Activated naive CD4-positive, alpha-beta T cell treated with anti-CD3 and anti-CD28 coated beads, Interleukin-2, amount 10 ng/mL, durations not matched to agents 7 days and 5 days (primary cell): ENCODE data around the gene ADAMTS18.

ENCODE experiments used
- CTCF ChIA-PET: fragments of 350-600 bp; sonication (Branson Sonifier 250); formaldehyde crosslinking; loops from one replicate; lab custom pipeline; 2021; ENCODE audit warnings: antibody characterized with exemption; lab: Charles Lee
- DNase-seq: peaks from one replicate; pipeline ENCODE4 v3.0.0-alpha.2; 2020
- H3K27ac Mint-ChIP-seq: one replicate; pipeline ENCODE4 v1.8.0; 2021; ENCODE audit warnings: mild to moderate bottlenecking, moderate library complexity, mixed read lengths
- H3K27me3 Mint-ChIP-seq: one replicate; pipeline ENCODE4 v1.8.0; 2021; ENCODE audit warnings: mild to moderate bottlenecking, mixed read lengths
- H3K36me3 Mint-ChIP-seq: one replicate; pipeline ENCODE4 v1.8.0; 2021; ENCODE audit warnings: mixed read lengths
- H3K4me1 Mint-ChIP-seq: one replicate; pipeline ENCODE4 v1.8.0; 2021; ENCODE audit warnings: mixed read lengths
- H3K4me3 Mint-ChIP-seq: one replicate; pipeline ENCODE4 v1.8.0; 2021; ENCODE audit warnings: mild to moderate bottlenecking, moderate library complexity, mixed read lengths
- H3K9me3 Mint-ChIP-seq: one replicate; pipeline ENCODE4 v1.8.0; 2021; ENCODE audit warnings: mixed read lengths

The ADAMTS18 gene

DNA sequence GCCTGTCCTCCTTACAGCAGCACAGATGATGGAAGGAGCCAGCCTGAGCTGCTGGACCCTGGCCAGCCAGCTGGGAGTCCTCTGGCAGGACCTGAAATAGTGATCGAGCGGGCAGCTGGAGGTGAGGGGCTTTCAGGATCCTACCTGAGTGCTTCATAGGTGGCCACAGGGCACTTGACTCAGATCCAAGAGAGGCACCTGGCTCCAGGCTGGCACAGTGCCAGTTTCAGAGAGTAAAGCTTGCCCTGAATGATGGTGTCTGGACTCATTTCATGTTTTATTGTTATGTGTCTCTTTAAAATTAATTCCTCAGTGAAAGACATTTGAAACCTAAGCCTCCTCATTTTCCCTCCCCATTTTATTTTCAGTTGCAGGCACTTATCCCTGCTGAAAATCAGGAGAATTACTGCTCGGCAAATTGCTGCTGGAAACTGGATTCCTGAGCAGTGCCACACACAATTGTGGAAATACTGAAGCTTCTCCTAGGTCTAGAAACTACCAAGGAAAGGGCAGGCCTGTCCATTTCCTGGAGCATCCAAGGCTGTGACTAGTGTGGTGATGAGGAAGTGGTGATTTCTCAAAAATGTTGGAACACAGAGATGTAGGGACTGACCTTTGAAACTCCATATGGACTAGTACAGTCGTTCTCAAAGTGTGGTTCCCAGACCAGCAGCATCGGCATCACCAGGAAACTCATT lies 16.1 kb upstream of the ADAMTS18 start:
- peaks cover 3% of the 10 kb centered on the region for H3K27me3 Mint-ChIP-seq
- H3K36me3 Mint-ChIP-seq = no peaks in the 10 kb centered on the region
- CTCF ChIA-PET = no interaction called here
- no peak overlapping the region for H3K4me3 Mint-ChIP-seq
- H3K4me1 Mint-ChIP-seq = no peaks in the 10 kb centered on the region
- no peak overlapping the region for H3K27ac Mint-ChIP-seq
- no peak for DNase-seq
- no peaks in the 10 kb centered on the region for H3K9me3 Mint-ChIP-seq

GRCh38 chr16:77449208-77449607 lies 14.4 kb upstream of the ADAMTS18 start:
- no peak overlapping the region for H3K4me3 Mint-ChIP-seq

GRCh38 chr16:77445324-77445723 lies 10.5 kb upstream of the ADAMTS18 start:
- CTCF ChIA-PET = no interaction called here
- DNase-seq = no peak
- Mint-ChIP-seq H3K27ac (no peak overlapping the region), H3K4me3 (no peak overlapping the region), H3K9me3 (no peaks in the 10 kb centered on the region), H3K4me1 (no peaks in the 10 kb centered on the region), H3K36me3 (no peaks in the 10 kb centered on the region), H3K27me3 (no peaks in the 10 kb centered on the region)

More at GRCh38 chr16:77449208-77449607, 14.4 kb upstream of the ADAMTS18 start:
- no peaks in the 10 kb centered on the region for H3K9me3 Mint-ChIP-seq
- DNase-seq = no peak
- H3K27ac Mint-ChIP-seq = no peak overlapping the region
- H3K4me1 Mint-ChIP-seq = no peaks in the 10 kb centered on the region
- H3K36me3 Mint-ChIP-seq = no peaks in the 10 kb centered on the region
- CTCF ChIA-PET = no interaction called here
- H3K27me3 Mint-ChIP-seq = peaks cover 3% of the 10 kb centered on the region

DNA sequence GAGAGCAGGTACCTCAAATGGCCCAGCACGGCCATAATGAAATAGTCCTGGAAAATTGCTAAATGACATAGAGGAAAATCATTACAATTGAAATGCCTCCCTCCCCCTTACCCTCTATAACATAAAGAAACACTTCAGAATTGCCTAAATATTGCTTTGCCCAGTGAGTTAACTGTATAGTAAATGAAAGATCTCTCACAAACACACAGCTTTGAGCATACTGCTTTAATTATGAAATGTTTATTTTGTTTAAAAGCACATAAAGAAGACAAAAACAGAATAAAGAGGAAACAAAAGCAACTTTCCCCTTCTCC lies 9.3 kb upstream of the ADAMTS18 start:
- H3K27ac Mint-ChIP-seq = no peak overlapping the region
- no peaks in the 10 kb centered on the region for H3K36me3 Mint-ChIP-seq
- CTCF ChIA-PET = interaction anchor here (0.7 kb wide), 1 partner anchor 9 kb away, joined by 3 read pairs; no protein-coding TSS in a partner anchor
- DNase-seq = no peak
- H3K4me1 Mint-ChIP-seq = no peaks in the 10 kb centered on the region
- H3K9me3 Mint-ChIP-seq = no peaks in the 10 kb centered on the region
- H3K4me3 Mint-ChIP-seq = no peak overlapping the region
- no peaks in the 10 kb centered on the region for H3K27me3 Mint-ChIP-seq

- no peak for DNase-seq
- no peaks in the 10 kb centered on the region for H3K4me1 Mint-ChIP-seq
- H3K4me3 Mint-ChIP-seq = no peak overlapping the region
- no peaks in the 10 kb centered on the region for H3K27me3 Mint-ChIP-seq
- no peak overlapping the region for H3K27ac Mint-ChIP-seq
- CTCF ChIA-PET = interaction anchor here (0.7 kb wide), 1 partner anchor 8 kb away, joined by 3 read pairs; no protein-coding TSS in a partner anchor
- H3K36me3 Mint-ChIP-seq = no peaks in the 10 kb centered on the region
- no peaks in the 10 kb centered on the region for H3K9me3 Mint-ChIP-seq
Observed at GRCh38 chr16:77443357-77444146, 8.7 kb upstream of the ADAMTS18 start.

DNA sequence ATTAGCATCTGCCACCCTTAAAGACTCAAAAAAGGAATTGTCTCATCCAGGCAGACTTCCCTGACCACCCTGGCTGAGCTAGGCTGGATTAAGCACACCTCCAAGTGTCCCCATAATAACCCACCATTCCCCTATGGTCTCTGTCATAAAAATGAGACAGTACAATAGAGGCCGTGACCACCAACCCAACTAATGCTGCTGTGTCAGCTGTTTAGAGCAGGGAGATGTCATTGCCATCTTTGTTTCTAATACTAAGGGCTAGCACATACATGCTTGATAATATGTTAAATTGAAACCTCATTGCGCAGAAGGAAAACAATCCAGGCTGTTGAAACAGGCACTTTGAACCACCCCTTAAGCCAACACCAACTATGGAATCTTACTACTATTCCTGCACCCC lies 7.2 kb upstream of the ADAMTS18 start:
- CTCF ChIA-PET = no interaction called here
- H3K9me3 Mint-ChIP-seq = no peaks in the 10 kb centered on the region

DNA sequence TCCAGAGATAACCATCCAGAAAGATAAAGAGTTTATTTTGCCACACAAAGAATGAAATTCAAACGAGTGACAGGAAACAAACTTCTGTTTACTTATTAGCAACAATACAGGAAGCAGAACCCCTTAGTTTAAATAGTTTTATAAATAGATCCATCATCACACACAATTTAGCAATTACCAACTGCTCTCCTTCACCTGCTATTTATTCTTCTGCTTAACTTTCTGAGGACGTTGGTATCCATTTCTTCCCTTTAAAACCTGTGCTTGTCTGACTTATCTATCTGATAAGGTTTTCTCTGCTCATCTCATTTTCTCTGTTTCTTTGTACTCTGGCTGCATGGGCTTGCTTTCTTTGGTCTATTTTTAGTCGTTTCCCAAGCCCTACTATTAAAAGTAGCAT lies 4.3 kb upstream of the ADAMTS18 start:
- Mint-ChIP-seq H3K4me1 (no peaks in the 10 kb centered on the region), H3K27me3 (peaks cover 14% of the 10 kb centered on the region), H3K4me3 (no peak overlapping the region), H3K27ac (no peak overlapping the region), H3K36me3 (no peaks in the 10 kb centered on the region), H3K9me3 (no peaks in the 10 kb centered on the region)
- CTCF ChIA-PET = no interaction called here
- no peak for DNase-seq

More for the DNA sequence above, 7.2 kb upstream of the ADAMTS18 start:
- Mint-ChIP-seq H3K4me1 (no peaks in the 10 kb centered on the region), H3K36me3 (no peaks in the 10 kb centered on the region), H3K4me3 (no peak overlapping the region), H3K27me3 (no peaks in the 10 kb centered on the region), H3K27ac (no peak overlapping the region)
- no peak for DNase-seq

GRCh38 chr16:77437859-77438258 lies 3.0 kb upstream of the ADAMTS18 start:
- Mint-ChIP-seq H3K9me3 (no peaks in the 10 kb centered on the region), H3K27ac (no peak overlapping the region), H3K27me3 (peaks cover 26% of the 10 kb centered on the region), H3K4me1 (no peaks in the 10 kb centered on the region), H3K4me3 (no peak overlapping the region), H3K36me3 (no peaks in the 10 kb centered on the region)
- CTCF ChIA-PET = no interaction called here
- DNase-seq = no peak

- no peaks in the 10 kb centered on the region for H3K36me3 Mint-ChIP-seq
- H3K4me3 Mint-ChIP-seq = no peak overlapping the region
- no peaks in the 10 kb centered on the region for H3K9me3 Mint-ChIP-seq
- no peak overlapping the region for H3K27ac Mint-ChIP-seq
- CTCF ChIA-PET = interaction anchor here (0.5 kb wide), 1 partner anchor 9 kb away, joined by 3 read pairs; no protein-coding TSS in a partner anchor
- no peak for DNase-seq
- H3K4me1 Mint-ChIP-seq = no peaks in the 10 kb centered on the region
- H3K27me3 Mint-ChIP-seq = peaks cover 26% of the 10 kb centered on the region
Observed at GRCh38 chr16:77435272-77435820, 512 bp upstream of the ADAMTS18 start.

- DNase-seq = no peak
- no peak overlapping the region for H3K4me3 Mint-ChIP-seq
- peaks cover 26% of the 10 kb centered on the region for H3K27me3 Mint-ChIP-seq
- H3K36me3 Mint-ChIP-seq = no peaks in the 10 kb centered on the region
- no peaks in the 10 kb centered on the region for H3K9me3 Mint-ChIP-seq
- CTCF ChIA-PET = no interaction called here
- no peak overlapping the region for H3K27ac Mint-ChIP-seq
- H3K4me1 Mint-ChIP-seq = no peaks in the 10 kb centered on the region
Observed at GRCh38 chr16:77434022-77434529, 758 bp downstream of the ADAMTS18 start.

GRCh38 chr16:77433146-77433545 lies 1.7 kb downstream of the ADAMTS18 start:
- Mint-ChIP-seq H3K36me3 (no peaks in the 10 kb centered on the region), H3K4me3 (no peak overlapping the region), H3K9me3 (no peaks in the 10 kb centered on the region), H3K27ac (no peak overlapping the region), H3K4me1 (no peaks in the 10 kb centered on the region), H3K27me3 (peaks cover 26% of the 10 kb centered on the region)
- DNase-seq = no peak
- CTCF ChIA-PET = interaction anchor here (0.6 kb wide), 1 partner anchor 447 kb away, joined by 3 read pairs; no protein-coding TSS in a partner anchor

GRCh38 chr16:77432264-77432663 lies 2.6 kb downstream of the ADAMTS18 start:
- H3K9me3 Mint-ChIP-seq = no peaks in the 10 kb centered on the region
- peaks cover 26% of the 10 kb centered on the region for H3K27me3 Mint-ChIP-seq
- no peak for DNase-seq
- no peak overlapping the region for H3K4me3 Mint-ChIP-seq
- no peaks in the 10 kb centered on the region for H3K4me1 Mint-ChIP-seq
- no peak overlapping the region for H3K27ac Mint-ChIP-seq
- H3K36me3 Mint-ChIP-seq = no peaks in the 10 kb centered on the region
- CTCF ChIA-PET = no interaction called here

DNA sequence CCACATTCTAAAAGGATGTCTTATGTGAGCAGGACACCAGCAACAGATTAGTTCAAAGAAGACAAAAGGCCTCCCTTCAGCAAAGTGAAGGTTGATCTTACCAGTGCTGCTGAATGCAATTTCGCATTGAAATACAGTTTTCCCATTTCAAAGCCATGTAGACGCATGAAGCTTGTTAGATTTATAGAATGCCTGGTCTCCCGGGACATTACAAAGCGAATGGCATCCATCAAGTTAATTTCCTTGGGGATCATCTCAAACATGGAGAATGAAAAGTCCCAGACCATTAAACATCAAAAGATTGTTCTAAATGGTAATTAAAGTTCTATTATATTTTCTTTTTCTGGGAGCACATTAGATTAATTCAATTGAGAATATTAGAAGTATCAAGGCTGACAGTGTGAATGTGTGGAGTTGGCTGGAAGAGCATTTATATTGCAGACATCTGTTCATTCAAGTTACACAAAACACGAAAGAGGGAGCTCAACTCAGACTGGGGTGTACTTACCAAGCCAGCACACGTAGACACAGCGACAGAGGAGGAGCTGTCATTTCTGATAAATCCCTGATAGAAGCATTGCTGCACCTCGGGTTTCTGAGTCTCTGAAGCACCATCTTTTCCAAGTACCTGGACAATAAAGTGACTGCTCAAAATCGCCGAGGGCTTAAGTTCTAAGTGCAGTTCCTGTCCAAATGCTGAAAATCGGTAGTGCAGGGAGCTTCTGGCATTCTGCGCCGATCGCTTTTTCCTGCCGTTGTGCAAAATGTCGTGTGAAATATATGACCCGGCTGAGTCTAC lies 3.8 kb downstream of the ADAMTS18 start:
- Mint-ChIP-seq H3K4me3 (no peak overlapping the region), H3K9me3 (no peaks in the 10 kb centered on the region), H3K4me1 (no peaks in the 10 kb centered on the region), H3K36me3 (no peaks in the 10 kb centered on the region), H3K27ac (no peak overlapping the region), H3K27me3 (peaks cover 26% of the 10 kb centered on the region)
- CTCF ChIA-PET = no interaction called here
- DNase-seq = no peak

- no peaks in the 10 kb centered on the region for H3K4me1 Mint-ChIP-seq
- H3K36me3 Mint-ChIP-seq = no peaks in the 10 kb centered on the region
- no peak overlapping the region for H3K4me3 Mint-ChIP-seq
- CTCF ChIA-PET = no interaction called here
- peaks cover 22% of the 10 kb centered on the region for H3K27me3 Mint-ChIP-seq
- no peak for DNase-seq
- no peaks in the 10 kb centered on the region for H3K9me3 Mint-ChIP-seq
- no peak overlapping the region for H3K27ac Mint-ChIP-seq
Observed at GRCh38 chr16:77430360-77430759, 4.5 kb downstream of the ADAMTS18 start.
